HEK293 (cell line): ENCODE measurements around the gene RRP7A.

ENCODE experiments used
- ZBTB48 ChIP-seq: fragments of 450-650 bp; formaldehyde crosslinking; IDR thresholded peaks from 2 replicates; pipeline ENCODE4 v1.5.1; 2016; ENCODE audit warnings: missing biosample characterization, missing genetic modification characterization
- ZBTB7A ChIP-seq: fragments of 450-650 bp; formaldehyde crosslinking; IDR thresholded peaks from 2 replicates; pipeline ENCODE4 v1.5.1; 2016; ENCODE audit warnings: low read depth, missing biosample characterization, missing genetic modification characterization
- ZNF157 ChIP-seq: fragments of 450-650 bp; formaldehyde crosslinking; IDR thresholded peaks from 2 replicates; pipeline ENCODE4 v1.5.1; 2016; ENCODE audit warnings: missing biosample characterization, missing genetic modification characterization
- ZNF175 ChIP-seq: fragments of 450-650 bp; formaldehyde crosslinking; IDR thresholded peaks from 2 replicates; pipeline ENCODE4 v1.5.1; 2016; ENCODE audit warnings: missing biosample characterization, missing genetic modification characterization
- ZNF416 ChIP-seq: fragments of 450-650 bp; formaldehyde crosslinking; IDR thresholded peaks from 2 replicates; pipeline ENCODE4 v1.5.1; 2016; ENCODE audit warnings: missing biosample characterization, missing genetic modification characterization
- ZNF785 ChIP-seq: fragments of 450-650 bp; formaldehyde crosslinking; IDR thresholded peaks from 2 replicates; pipeline ENCODE4 v1.5.1; 2016; ENCODE audit warnings: missing biosample characterization, missing genetic modification characterization
- TF ChIP-seq, protein P1 (sequence below): fragments of 450-650 bp; formaldehyde crosslinking; IDR thresholded peaks from 2 replicates; pipeline ENCODE4 v1.5.1; 2016; ENCODE audit warnings: missing biosample characterization, missing genetic modification characterization

DNA sequence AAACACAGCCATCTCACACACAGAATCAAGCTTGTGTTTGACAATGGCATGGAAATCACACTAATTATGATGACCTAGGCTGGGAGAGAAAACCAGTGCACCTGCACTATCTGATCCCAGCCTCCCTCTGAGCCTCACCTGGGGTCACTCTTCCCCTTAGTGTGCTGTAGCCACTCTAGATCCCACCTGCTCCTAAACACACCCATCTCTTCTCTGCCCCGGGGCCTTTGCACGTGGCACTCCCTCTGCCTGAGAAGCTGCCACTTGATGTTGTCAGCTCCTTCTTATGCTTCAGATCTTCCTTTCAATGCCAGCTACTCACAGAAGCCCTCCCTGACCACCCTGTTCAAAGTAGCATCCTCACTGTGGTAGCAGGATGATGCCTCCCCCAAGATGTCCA, 44.5 kb downstream of the RRP7A start:
- TF ChIP-seq, protein P1, sequence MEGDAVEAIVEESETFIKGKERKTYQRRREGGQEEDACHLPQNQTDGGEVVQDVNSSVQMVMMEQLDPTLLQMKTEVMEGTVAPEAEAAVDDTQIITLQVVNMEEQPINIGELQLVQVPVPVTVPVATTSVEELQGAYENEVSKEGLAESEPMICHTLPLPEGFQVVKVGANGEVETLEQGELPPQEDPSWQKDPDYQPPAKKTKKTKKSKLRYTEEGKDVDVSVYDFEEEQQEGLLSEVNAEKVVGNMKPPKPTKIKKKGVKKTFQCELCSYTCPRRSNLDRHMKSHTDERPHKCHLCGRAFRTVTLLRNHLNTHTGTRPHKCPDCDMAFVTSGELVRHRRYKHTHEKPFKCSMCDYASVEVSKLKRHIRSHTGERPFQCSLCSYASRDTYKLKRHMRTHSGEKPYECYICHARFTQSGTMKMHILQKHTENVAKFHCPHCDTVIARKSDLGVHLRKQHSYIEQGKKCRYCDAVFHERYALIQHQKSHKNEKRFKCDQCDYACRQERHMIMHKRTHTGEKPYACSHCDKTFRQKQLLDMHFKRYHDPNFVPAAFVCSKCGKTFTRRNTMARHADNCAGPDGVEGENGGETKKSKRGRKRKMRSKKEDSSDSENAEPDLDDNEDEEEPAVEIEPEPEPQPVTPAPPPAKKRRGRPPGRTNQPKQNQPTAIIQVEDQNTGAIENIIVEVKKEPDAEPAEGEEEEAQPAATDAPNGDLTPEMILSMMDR (tag by site-specific recombination), result no peak
- no peak for TF ChIP-seq ZNF175 (tag by site-specific recombination)
- TF ChIP-seq ZBTB48 (tag by site-specific recombination), result no peak
- TF ChIP-seq ZBTB7A, result no peak
- no peak for TF ChIP-seq ZNF785 (tag by site-specific recombination)
- TF ChIP-seq ZNF416, result no peak
- no peak for TF ChIP-seq ZNF157 (tag by site-specific recombination)
